Activated naive CD4-positive, alpha-beta T cell treated with anti-CD3 and anti-CD28 coated beads, Interleukin-2, amount 10 ng/mL, durations not matched to agents 7 days and 5 days (primary cell): ENCODE results near the gene TNRC18.

Source experiments
- CTCF ChIA-PET: fragments of 350-600 bp; sonication (Branson Sonifier 250); formaldehyde crosslinking; loops from one replicate; lab custom pipeline; 2021; ENCODE audit warnings: antibody characterized with exemption; lab: Charles Lee
- DNase-seq: peaks from one replicate; pipeline ENCODE4 v3.0.0-alpha.2; 2020
- H3K27ac Mint-ChIP-seq: one replicate; pipeline ENCODE4 v1.8.0; 2021; ENCODE audit warnings: mild to moderate bottlenecking, moderate library complexity, mixed read lengths
- H3K27me3 Mint-ChIP-seq: one replicate; pipeline ENCODE4 v1.8.0; 2021; ENCODE audit warnings: mild to moderate bottlenecking, mixed read lengths
- H3K36me3 Mint-ChIP-seq: one replicate; pipeline ENCODE4 v1.8.0; 2021; ENCODE audit warnings: mixed read lengths
- H3K4me1 Mint-ChIP-seq: one replicate; pipeline ENCODE4 v1.8.0; 2021; ENCODE audit warnings: mixed read lengths
- H3K4me3 Mint-ChIP-seq: one replicate; pipeline ENCODE4 v1.8.0; 2021; ENCODE audit warnings: mild to moderate bottlenecking, moderate library complexity, mixed read lengths
- H3K9me3 Mint-ChIP-seq: one replicate; pipeline ENCODE4 v1.8.0; 2021; ENCODE audit warnings: mixed read lengths

The TNRC18 gene

GRCh38 chr7:5417106-5418071, 6.2 kb downstream of the TNRC18 start:
- H3K27me3 Mint-ChIP-seq, result peaks cover 98% of the 10 kb centered on the region
- peaks cover 3% of the 10 kb centered on the region for H3K36me3 Mint-ChIP-seq
- peak overlapping the region; percentile 7 for H3K27ac Mint-ChIP-seq
- CTCF ChIA-PET, result interaction anchor here (1.0 kb wide), 1 partner anchor 20 kb away, joined by 6 read pairs; no protein-coding TSS in a partner anchor
- no peak overlapping the region for H3K4me3 Mint-ChIP-seq
- H3K4me1 Mint-ChIP-seq, result peaks cover 20% of the 10 kb centered on the region
- DNase-seq, result no peak
- no peaks in the 10 kb centered on the region for H3K9me3 Mint-ChIP-seq

GRCh38 chr7:5414916-5415315, 8.7 kb downstream of the TNRC18 start:
- Mint-ChIP-seq H3K4me1 (peaks cover 6% of the 10 kb centered on the region), H3K27ac (no peak overlapping the region), H3K9me3 (no peaks in the 10 kb centered on the region), H3K4me3 (no peak overlapping the region), H3K36me3 (peaks cover 3% of the 10 kb centered on the region), H3K27me3 (peaks cover 94% of the 10 kb centered on the region)
- CTCF ChIA-PET, result no interaction called here
- DNase-seq, result no peak

DNA sequence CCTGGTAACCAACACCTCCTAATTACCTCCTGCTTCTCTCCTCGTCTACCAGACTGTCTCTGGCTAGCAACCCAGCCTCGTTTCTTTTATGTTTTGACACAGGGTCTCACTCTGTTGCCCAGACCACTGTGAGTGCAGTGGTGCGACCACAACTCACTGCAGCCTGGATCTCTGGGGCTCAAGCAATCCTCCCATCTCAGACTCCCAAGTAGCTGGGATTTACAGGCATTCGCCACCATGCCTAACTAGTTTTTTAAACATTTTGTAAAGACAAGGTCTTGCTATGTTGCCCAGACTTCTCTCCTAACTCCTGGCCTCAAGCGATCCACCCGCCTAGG, 10.2 kb downstream of the TNRC18 start:
- H3K36me3 Mint-ChIP-seq, result no peaks in the 10 kb centered on the region
- H3K27ac Mint-ChIP-seq, result no peak overlapping the region
- CTCF ChIA-PET, result no interaction called here
- peaks cover under 1% of the 10 kb centered on the region for H3K4me1 Mint-ChIP-seq
- no peak for DNase-seq
- no peaks in the 10 kb centered on the region for H3K9me3 Mint-ChIP-seq
- peaks cover 92% of the 10 kb centered on the region for H3K27me3 Mint-ChIP-seq
- no peak overlapping the region for H3K4me3 Mint-ChIP-seq

GRCh38 chr7:5408777-5409176, 14.9 kb downstream of the TNRC18 start:
- CTCF ChIA-PET, result interaction anchor here (1.7 kb wide), 1 partner anchor 12 kb away, joined by 5 read pairs; no protein-coding TSS in a partner anchor
- no peak for DNase-seq
- Mint-ChIP-seq H3K9me3 (no peaks in the 10 kb centered on the region), H3K4me1 (no peaks in the 10 kb centered on the region), H3K4me3 (no peak overlapping the region), H3K36me3 (no peaks in the 10 kb centered on the region), H3K27me3 (peaks cover 85% of the 10 kb centered on the region), H3K27ac (no peak overlapping the region)

GRCh38 chr7:5406957-5407945, 16.4 kb downstream of the TNRC18 start:
- H3K27me3 Mint-ChIP-seq, result peaks cover 77% of the 10 kb centered on the region
- no peaks in the 10 kb centered on the region for H3K36me3 Mint-ChIP-seq
- H3K9me3 Mint-ChIP-seq, result no peaks in the 10 kb centered on the region
- H3K4me1 Mint-ChIP-seq, result no peaks in the 10 kb centered on the region
- H3K27ac Mint-ChIP-seq, result no peak overlapping the region
- CTCF ChIA-PET, result interaction anchor here (1.7 kb wide), 1 partner anchor 10 kb away, joined by 5 read pairs; no protein-coding TSS in a partner anchor
- no peak for DNase-seq
- H3K4me3 Mint-ChIP-seq, result no peak overlapping the region

- CTCF ChIA-PET, result interaction anchor here (0.7 kb wide), 1 partner anchor 53 kb away, joined by 3 read pairs; no protein-coding TSS in a partner anchor
- Mint-ChIP-seq H3K36me3 (no peaks in the 10 kb centered on the region), H3K27me3 (peaks cover 53% of the 10 kb centered on the region), H3K9me3 (no peaks in the 10 kb centered on the region), H3K27ac (no peak overlapping the region), H3K4me3 (no peak overlapping the region), H3K4me1 (peaks cover 10% of the 10 kb centered on the region)
- no peak for DNase-seq
Measured at GRCh38 chr7:5404421-5404826, 19.2 kb downstream of the TNRC18 start.

GRCh38 chr7:5403442-5403841, 20.2 kb downstream of the TNRC18 start:
- no peak for DNase-seq
- Mint-ChIP-seq H3K27me3 (peaks cover 49% of the 10 kb centered on the region), H3K27ac (no peak overlapping the region), H3K9me3 (no peaks in the 10 kb centered on the region), H3K36me3 (no peaks in the 10 kb centered on the region), H3K4me1 (peaks cover 16% of the 10 kb centered on the region), H3K4me3 (no peak overlapping the region)
- CTCF ChIA-PET, result no interaction called here

GRCh38 chr7:5397736-5398135, 25.9 kb downstream of the TNRC18 start:
- Mint-ChIP-seq H3K36me3 (peaks cover 15% of the 10 kb centered on the region), H3K9me3 (no peaks in the 10 kb centered on the region), H3K4me3 (peak overlapping the region; percentile 82), H3K4me1 (peaks cover 54% of the 10 kb centered on the region), H3K27ac (peak overlapping the region; percentile 96), H3K27me3 (peaks cover 6% of the 10 kb centered on the region)
- no peak for DNase-seq
- CTCF ChIA-PET, result interaction anchor here (0.8 to 2.3 kb wide), 5 partner anchors 11 to 297 kb away, joined by 3 to 17 read pairs (median 6); no protein-coding TSS in a partner anchor

GRCh38 chr7:5396999-5397663, 26.5 kb downstream of the TNRC18 start:
- peak overlapping the region; percentile 96 for H3K27ac Mint-ChIP-seq
- DNase-seq, result peak; percentile 92
- H3K4me1 Mint-ChIP-seq, result peaks cover 54% of the 10 kb centered on the region
- H3K27me3 Mint-ChIP-seq, result peaks cover 6% of the 10 kb centered on the region
- H3K9me3 Mint-ChIP-seq, result no peaks in the 10 kb centered on the region
- peak overlapping the region; percentile 82 for H3K4me3 Mint-ChIP-seq
- peaks cover 18% of the 10 kb centered on the region for H3K36me3 Mint-ChIP-seq
- CTCF ChIA-PET, result interaction anchor here (0.5 to 2.3 kb wide), 13 partner anchors 11 to 297 kb away, joined by 3 to 17 read pairs (median 5); no protein-coding TSS in a partner anchor

DNA sequence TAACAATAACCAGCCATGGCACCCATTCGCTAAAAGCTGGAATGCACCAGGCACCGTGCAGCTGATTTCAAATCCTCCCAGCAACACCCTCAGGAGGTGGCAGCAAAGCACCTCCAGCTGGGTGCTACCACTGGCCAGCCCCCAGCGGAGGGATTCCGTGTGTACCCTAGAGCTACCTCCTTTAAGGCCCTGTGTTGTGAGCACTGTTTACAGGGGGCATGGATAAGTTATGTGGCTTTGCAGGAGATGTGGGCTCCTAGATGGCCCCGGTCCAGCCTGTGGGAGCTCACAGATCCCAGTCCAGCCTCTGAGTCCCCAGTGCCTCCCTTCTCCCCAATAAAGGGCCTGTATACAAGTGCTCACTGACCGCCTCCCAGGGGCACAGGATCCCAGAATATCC, 27.1 kb downstream of the TNRC18 start:
- Mint-ChIP-seq H3K4me3 (peak overlapping the region; percentile 82), H3K9me3 (no peaks in the 10 kb centered on the region), H3K36me3 (peaks cover 18% of the 10 kb centered on the region), H3K27me3 (peaks cover 6% of the 10 kb centered on the region), H3K4me1 (peaks cover 53% of the 10 kb centered on the region), H3K27ac (peak overlapping the region; percentile 96)
- peak; percentile 79 for DNase-seq
- CTCF ChIA-PET, result interaction anchor here (0.5 to 2.3 kb wide), 13 partner anchors 12 to 278 kb away, joined by 3 to 17 read pairs (median 5); no protein-coding TSS in a partner anchor

DNA sequence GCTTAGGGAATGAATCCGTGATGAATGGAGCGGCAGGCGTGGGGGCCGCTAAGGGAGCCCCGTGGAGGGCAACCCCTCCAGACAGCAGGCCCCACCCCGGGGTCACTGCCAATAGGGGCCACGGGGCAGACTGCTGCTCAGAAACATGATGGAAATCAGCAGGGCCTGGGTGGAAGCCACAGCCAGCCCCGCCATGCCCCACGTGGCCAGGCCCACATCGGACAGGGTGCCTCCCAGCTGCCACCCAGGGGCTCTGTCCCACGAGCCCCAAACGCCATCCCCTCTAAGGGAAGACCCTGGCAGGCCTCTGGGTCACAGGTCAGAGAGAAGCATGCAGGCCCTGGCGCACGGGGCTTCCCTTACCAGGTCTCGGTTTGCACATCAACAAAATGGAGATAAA, 28.4 kb downstream of the TNRC18 start:
- Mint-ChIP-seq H3K27me3 (peaks cover 6% of the 10 kb centered on the region), H3K9me3 (no peaks in the 10 kb centered on the region), H3K4me3 (peak overlapping the region; percentile 82), H3K27ac (no peak overlapping the region), H3K4me1 (peaks cover 44% of the 10 kb centered on the region), H3K36me3 (peaks cover 18% of the 10 kb centered on the region)
- no peak for DNase-seq
- CTCF ChIA-PET, result interaction anchor here (1.6 to 1.7 kb wide), 2 partner anchors 29 to 32 kb away, joined by 7 to 8 read pairs; no protein-coding TSS in a partner anchor

GRCh38 chr7:5394264-5395105, 29.1 kb downstream of the TNRC18 start:
- H3K4me1 Mint-ChIP-seq, result peaks cover 44% of the 10 kb centered on the region
- DNase-seq, result no peak
- peak overlapping the region; percentile 18 for H3K4me3 Mint-ChIP-seq
- H3K27me3 Mint-ChIP-seq, result peaks cover 6% of the 10 kb centered on the region
- no peaks in the 10 kb centered on the region for H3K9me3 Mint-ChIP-seq
- CTCF ChIA-PET, result interaction anchor here (0.6 to 1.2 kb wide), 2 partner anchors 57 to 231 kb away, joined by 3 to 4 read pairs; no protein-coding TSS in a partner anchor
- H3K27ac Mint-ChIP-seq, result no peak overlapping the region
- peaks cover 24% of the 10 kb centered on the region for H3K36me3 Mint-ChIP-seq
